GM12878 (cell line): ENCODE results near the gene ELMO3. TPM values are rescaled to one million over a fixed set of nuclear protein-coding genes. Genes with fewer than 3 reads are reported as not detected.

Experiments
- BHLHE40 ChIP-seq, 2 experiments: fragments of 450-650 bp in 1 of 2; IDR thresholded peaks; 2 replicates each; pipeline ENCODE4 v1.6.1; 2011 to 2017; ENCODE audit warnings: low read depth in 2 of 2, borderline replicate concordance in 1 of 2, improper control_type of control experiment in 1 of 2, low read length in 1 of 2, mild to moderate bottlenecking in 1 of 2
- BMI1 ChIP-seq: fragments of 450-650 bp; IDR thresholded peaks from 2 replicates; pipeline ENCODE4 v1.6.1; 2016; ENCODE audit warnings: mild to moderate bottlenecking, moderate library complexity, borderline replicate concordance
- IRF4 ChIP-seq: IDR thresholded peaks from 2 replicates; pipeline ENCODE4 v1.6.1; 2011; ENCODE audit warnings: low read depth, low read length
- MTA3 ChIP-seq: IDR thresholded peaks from 2 replicates; pipeline ENCODE4 v1.6.1; 2012; ENCODE audit warnings: low read length, inconsistent platforms, borderline replicate concordance
- MXI1 ChIP-seq: fragments of 150-350 bp; IDR thresholded peaks from 2 replicates; pipeline ENCODE4 v1.6.1; 2011; ENCODE audit warnings: low read depth, mild to moderate bottlenecking, inconsistent platforms, low read length, improper control_type of control experiment
- RELB ChIP-seq: fragments of 450-650 bp; IDR thresholded peaks from 2 replicates; pipeline ENCODE4 v1.6.1; 2017; ENCODE audit warnings: low read depth, mild to moderate bottlenecking, moderate library complexity
- SIN3A ChIP-seq: IDR thresholded peaks from 2 replicates; pipeline ENCODE4 v1.6.1; 2012; ENCODE audit warnings: low read depth, low read length, improper control_type of control experiment
- SMC3 ChIP-seq: IDR thresholded peaks from 2 replicates; pipeline ENCODE4 v1.6.1; 2011; ENCODE audit warnings: low read length, improper control_type of control experiment, borderline replicate concordance
- YY1 ChIP-seq: IDR thresholded peaks from 2 replicates; pipeline ENCODE4 v1.6.1; 2011; ENCODE audit warnings: low read depth, mild to moderate bottlenecking, low read length
- ZBTB11 ChIP-seq: fragments of 450-650 bp; formaldehyde crosslinking; IDR thresholded peaks from 2 replicates; pipeline ENCODE4 v1.5.0; 2022; ENCODE audit warnings: mild to moderate bottlenecking, missing genetic modification characterization
- polyA plus RNA-seq, 11 experiments: library from polyadenylated mRNA; depleted of rRNA in 4 of 11; unstranded in 6 of 11; stranded (reverse) in 5 of 11; fragments of >200 nt; fragmentation: Nextera tagmentation in 4 of 11; fragmentation: Illumina TruSeq in 1 of 11; extraction: Ambion mirVana in 4 of 11; extraction: Trizol in 1 of 11; gene quantifications; 1 replicate in 1 of 11; 2 replicates in 10 of 11; pipeline versions ENCODE4 v1.2.1 to v1.2.3, GENCODE V29; 2011 to 2016; ENCODE audit warnings: inconsistent platforms in 2 of 11, missing spikeins in 2 of 11, low read depth in 1 of 11
- total RNA-seq, 4 experiments: library from RNA; depleted of rRNA in 3 of 4; stranded (reverse); fragments of >200 nt in 3 of 4; fragmentation: Illumina TruSeq in 1 of 4; extraction: Trizol in 1 of 4; gene quantifications; 2 replicates each; pipeline versions ENCODE4 v1.2.1 to v1.2.3, GENCODE V29; 2013 to 2021
- TF ChIP-seq, protein P1 (sequence below): IDR thresholded peaks from 2 replicates; pipeline ENCODE4 v1.6.1; 2012; ENCODE audit warnings: low read depth, low read length, improper control_type of control experiment
- TF ChIP-seq, protein P2 (sequence below), 3 experiments: IDR thresholded peaks in 2 of 3; conservative IDR thresholded peaks in 1 of 3; 2 replicates each; pipeline ENCODE4 v1.5.1; 2011; ENCODE audit warnings: low read depth in 3 of 3, low read length in 3 of 3, mild to moderate bottlenecking in 3 of 3, control low read depth in 2 of 3, moderate library complexity in 2 of 3, inconsistent platforms in 1 of 3, mixed read lengths in 1 of 3; ENCODE audit not compliant: control insufficient read depth in 2 of 3, insufficient read depth in 1 of 3; ENCODE audit errors: extremely low read depth in 1 of 3
- TF ChIP-seq, protein P3 (sequence below): IDR thresholded peaks from 2 replicates; pipeline ENCODE4 v1.6.1; 2012; ENCODE audit warnings: mild to moderate bottlenecking, low read depth, low read length
- TF ChIP-seq, protein P4 (sequence below): IDR thresholded peaks from 2 replicates; pipeline ENCODE4 v1.6.1; 2011; ENCODE audit warnings: mild to moderate bottlenecking, low read depth, low read length, moderate library complexity; ENCODE audit not compliant: insufficient replicate concordance

The ELMO3 gene
- total and polyA plus RNA-seq, 10 of the 15 experiments (the other 5 are each of a cell fraction or from before 2014, with no cell fraction given), result 0.05 to 4.7 (median 0.96) TPM; not detected in 1

DNA sequence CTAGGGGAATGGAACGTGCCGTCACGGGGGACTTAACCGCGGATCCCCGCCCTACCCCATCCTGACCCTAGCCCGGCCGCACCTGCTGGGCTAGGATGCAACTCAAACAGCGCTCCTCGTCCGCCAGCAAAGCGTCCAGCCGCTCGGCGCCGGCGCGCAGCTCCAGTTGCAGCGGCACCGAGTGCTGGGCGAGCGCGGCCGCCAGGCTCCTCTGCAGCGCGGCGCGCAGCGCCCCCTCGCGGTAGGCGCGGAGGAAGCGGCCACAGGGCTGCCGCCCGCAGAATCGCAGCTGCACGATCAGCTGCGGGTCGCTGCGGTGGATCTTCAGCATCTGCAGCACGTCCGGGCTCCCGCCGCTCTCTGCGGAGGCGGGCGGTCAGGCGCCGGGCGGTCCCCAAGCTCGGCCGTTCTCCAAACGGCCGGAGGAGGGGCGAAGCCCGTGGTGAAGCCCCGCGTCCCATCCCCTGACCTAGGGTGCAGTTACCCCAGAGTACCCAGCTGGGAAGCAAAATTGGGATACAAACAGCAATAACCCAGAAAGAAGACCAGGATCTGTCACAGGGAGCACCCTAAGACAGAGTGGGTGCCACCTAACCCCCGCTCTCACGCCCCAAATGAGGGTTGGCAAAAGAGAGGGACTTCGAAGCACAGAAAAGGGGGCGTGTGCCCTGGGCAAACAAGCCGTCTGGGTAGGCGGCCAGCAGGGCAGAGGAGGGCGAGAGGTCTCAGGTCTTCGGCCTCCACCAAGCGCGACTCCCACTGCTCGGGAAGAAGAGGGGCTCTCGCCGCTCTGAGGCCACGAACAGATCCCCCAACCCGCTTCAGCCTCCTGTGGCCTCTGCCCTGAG, 43.4 kb upstream of the ELMO3 start (continued):
- TF ChIP-seq, protein P1, sequence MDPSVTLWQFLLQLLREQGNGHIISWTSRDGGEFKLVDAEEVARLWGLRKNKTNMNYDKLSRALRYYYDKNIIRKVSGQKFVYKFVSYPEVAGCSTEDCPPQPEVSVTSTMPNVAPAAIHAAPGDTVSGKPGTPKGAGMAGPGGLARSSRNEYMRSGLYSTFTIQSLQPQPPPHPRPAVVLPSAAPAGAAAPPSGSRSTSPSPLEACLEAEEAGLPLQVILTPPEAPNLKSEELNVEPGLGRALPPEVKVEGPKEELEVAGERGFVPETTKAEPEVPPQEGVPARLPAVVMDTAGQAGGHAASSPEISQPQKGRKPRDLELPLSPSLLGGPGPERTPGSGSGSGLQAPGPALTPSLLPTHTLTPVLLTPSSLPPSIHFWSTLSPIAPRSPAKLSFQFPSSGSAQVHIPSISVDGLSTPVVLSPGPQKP, result no peak
- TF ChIP-seq BMI1 (no peak), RELB (no peak), YY1 (peak; percentile 87), MXI1 (peak; percentile 62; the same call in 1 of the 2 replicates), BHLHE40 (IDR thresholded peaks at IDR 0.05; ENCODE audit: borderline replicate concordance in 1 of 2, low read depth in 2 of 2, low read length in 1 of 2) (peak; percentile 47 to 82; a peak in 3 of 4 replicates), IRF4 (no peak), ZBTB11 (CRISPR knock-in tag) (no peak), SIN3A (0 out of 2 replicates have a peak, but pooled peaks have one; percentile 52), SMC3 (peak; percentile 85), MTA3 (no peak)
- TF ChIP-seq, protein P2, sequence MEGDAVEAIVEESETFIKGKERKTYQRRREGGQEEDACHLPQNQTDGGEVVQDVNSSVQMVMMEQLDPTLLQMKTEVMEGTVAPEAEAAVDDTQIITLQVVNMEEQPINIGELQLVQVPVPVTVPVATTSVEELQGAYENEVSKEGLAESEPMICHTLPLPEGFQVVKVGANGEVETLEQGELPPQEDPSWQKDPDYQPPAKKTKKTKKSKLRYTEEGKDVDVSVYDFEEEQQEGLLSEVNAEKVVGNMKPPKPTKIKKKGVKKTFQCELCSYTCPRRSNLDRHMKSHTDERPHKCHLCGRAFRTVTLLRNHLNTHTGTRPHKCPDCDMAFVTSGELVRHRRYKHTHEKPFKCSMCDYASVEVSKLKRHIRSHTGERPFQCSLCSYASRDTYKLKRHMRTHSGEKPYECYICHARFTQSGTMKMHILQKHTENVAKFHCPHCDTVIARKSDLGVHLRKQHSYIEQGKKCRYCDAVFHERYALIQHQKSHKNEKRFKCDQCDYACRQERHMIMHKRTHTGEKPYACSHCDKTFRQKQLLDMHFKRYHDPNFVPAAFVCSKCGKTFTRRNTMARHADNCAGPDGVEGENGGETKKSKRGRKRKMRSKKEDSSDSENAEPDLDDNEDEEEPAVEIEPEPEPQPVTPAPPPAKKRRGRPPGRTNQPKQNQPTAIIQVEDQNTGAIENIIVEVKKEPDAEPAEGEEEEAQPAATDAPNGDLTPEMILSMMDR (IDR thresholded peaks at IDR 0.05 in 2 of 3, conservative IDR thresholded peaks at IDR 0.05 in 1 of 3; ENCODE audit: control insufficient read depth in 2 of 3, extremely low read depth in 1 of 3, insufficient read depth in 1 of 3, low read depth in 3 of 3, low read length in 3 of 3), result peak; percentile 88 to 96 (median 92)
- TF ChIP-seq, protein P3, sequence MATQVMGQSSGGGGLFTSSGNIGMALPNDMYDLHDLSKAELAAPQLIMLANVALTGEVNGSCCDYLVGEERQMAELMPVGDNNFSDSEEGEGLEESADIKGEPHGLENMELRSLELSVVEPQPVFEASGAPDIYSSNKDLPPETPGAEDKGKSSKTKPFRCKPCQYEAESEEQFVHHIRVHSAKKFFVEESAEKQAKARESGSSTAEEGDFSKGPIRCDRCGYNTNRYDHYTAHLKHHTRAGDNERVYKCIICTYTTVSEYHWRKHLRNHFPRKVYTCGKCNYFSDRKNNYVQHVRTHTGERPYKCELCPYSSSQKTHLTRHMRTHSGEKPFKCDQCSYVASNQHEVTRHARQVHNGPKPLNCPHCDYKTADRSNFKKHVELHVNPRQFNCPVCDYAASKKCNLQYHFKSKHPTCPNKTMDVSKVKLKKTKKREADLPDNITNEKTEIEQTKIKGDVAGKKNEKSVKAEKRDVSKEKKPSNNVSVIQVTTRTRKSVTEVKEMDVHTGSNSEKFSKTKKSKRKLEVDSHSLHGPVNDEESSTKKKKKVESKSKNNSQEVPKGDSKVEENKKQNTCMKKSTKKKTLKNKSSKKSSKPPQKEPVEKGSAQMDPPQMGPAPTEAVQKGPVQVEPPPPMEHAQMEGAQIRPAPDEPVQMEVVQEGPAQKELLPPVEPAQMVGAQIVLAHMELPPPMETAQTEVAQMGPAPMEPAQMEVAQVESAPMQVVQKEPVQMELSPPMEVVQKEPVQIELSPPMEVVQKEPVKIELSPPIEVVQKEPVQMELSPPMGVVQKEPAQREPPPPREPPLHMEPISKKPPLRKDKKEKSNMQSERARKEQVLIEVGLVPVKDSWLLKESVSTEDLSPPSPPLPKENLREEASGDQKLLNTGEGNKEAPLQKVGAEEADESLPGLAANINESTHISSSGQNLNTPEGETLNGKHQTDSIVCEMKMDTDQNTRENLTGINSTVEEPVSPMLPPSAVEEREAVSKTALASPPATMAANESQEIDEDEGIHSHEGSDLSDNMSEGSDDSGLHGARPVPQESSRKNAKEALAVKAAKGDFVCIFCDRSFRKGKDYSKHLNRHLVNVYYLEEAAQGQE, result no peak
- TF ChIP-seq, protein P4, sequence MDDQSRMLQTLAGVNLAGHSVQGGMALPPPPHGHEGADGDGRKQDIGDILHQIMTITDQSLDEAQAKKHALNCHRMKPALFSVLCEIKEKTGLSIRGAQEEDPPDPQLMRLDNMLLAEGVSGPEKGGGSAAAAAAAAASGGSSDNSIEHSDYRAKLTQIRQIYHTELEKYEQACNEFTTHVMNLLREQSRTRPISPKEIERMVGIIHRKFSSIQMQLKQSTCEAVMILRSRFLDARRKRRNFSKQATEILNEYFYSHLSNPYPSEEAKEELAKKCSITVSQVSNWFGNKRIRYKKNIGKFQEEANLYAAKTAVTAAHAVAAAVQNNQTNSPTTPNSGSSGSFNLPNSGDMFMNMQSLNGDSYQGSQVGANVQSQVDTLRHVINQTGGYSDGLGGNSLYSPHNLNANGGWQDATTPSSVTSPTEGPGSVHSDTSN, result no peak
